WI38 (cell line): Measurements from ENCODE around the gene MRPS35.

Source experiments
- H3K4me3 ChIP-seq: 2 replicates; pipeline ENCODE4 v1.5.1; 2011; ENCODE audit warnings: low read depth, mild to moderate bottlenecking, control low read depth, low read length
- TF ChIP-seq, protein P1 (sequence below): IDR thresholded peaks from 2 replicates; pipeline ENCODE4 v1.5.1; 2012; ENCODE audit warnings: low read depth, mild to moderate bottlenecking, control low read depth, low read length

The MRPS35 gene

DNA sequence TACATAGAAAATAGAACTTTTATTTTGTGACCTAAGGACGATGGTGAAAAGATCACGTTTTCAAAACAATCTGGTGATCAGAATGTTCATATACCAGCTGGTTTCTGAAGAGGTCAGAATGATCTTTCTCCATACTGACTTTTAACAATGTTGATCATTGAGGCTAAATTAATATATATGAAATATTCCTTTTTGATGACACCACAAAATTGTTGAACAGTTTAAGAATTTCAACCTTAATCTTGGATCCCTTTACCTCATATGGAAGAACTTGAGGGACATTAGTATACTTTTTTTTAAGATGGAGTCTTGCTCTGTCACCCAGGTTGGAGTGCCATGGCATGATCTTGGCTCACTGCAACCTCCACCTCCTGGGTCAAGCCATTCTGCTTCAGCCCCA lies 17.2 kb upstream of the MRPS35 start:
- TF ChIP-seq, protein P1, sequence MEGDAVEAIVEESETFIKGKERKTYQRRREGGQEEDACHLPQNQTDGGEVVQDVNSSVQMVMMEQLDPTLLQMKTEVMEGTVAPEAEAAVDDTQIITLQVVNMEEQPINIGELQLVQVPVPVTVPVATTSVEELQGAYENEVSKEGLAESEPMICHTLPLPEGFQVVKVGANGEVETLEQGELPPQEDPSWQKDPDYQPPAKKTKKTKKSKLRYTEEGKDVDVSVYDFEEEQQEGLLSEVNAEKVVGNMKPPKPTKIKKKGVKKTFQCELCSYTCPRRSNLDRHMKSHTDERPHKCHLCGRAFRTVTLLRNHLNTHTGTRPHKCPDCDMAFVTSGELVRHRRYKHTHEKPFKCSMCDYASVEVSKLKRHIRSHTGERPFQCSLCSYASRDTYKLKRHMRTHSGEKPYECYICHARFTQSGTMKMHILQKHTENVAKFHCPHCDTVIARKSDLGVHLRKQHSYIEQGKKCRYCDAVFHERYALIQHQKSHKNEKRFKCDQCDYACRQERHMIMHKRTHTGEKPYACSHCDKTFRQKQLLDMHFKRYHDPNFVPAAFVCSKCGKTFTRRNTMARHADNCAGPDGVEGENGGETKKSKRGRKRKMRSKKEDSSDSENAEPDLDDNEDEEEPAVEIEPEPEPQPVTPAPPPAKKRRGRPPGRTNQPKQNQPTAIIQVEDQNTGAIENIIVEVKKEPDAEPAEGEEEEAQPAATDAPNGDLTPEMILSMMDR = no peak
- no peak overlapping the region for H3K4me3 ChIP-seq

DNA sequence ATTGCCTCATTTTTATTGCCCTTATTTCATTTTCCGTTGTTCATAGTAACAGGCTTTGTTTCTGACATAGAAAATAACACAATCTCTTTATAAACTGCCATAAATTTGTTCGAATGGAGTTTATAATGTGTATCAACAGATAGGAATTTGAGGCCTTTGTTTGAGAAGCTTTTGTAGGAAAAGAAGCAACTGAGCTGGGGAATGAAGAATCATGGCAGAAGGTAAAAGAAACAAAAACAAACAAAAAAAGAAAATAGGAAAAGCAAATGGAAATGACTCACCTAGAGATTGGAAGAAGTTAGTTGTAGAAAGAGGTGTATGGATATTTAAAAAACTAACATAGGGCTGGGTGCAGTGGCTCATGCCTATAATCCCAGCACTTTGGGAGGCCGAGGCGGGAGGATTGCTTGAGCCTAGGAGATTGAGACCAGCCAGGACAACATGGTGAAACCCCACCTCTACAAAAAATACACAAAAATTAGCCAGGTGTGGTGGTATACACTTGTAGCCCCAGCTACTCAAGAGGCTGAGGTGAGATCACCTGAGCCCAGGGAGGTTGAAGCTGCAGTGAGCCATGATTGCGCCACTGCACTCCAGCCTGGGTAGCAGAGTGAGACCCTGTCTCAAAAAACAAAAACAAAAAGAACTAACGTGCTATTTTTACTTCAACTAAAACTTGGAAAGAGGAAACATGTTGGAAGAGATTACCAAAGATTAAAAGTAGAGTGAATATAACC lies 14.9 kb upstream of the MRPS35 start:
- TF ChIP-seq, protein P1 = no peak
- no peak overlapping the region for H3K4me3 ChIP-seq

DNA sequence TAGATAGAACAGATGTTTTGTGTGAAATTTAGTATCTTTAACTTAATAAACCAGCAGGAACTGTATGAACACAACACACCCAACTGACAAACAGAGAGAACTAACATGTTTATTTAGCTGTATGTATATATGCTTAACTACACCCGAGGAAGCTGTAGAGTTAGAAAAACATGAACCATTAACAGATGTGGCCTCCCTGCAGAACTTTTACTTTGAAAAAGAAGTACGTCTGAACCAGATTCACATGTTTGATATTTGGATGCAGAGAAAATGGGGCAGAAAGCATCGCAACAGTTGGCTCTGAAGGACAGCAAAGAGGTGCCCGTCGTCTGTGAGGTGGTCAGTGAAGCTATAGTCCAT lies 14.4 kb upstream of the MRPS35 start, which contains the start of gene REP15:
Gene REP15, plus strand, starts transcription at position 155 of the 360 bp plus-strand sequence. Its CDS starts 116 bp downstream, at position 271.
- no peak within 1 kb of the TSS for H3K4me3 ChIP-seq
- TF ChIP-seq, protein P1 = no peak

DNA sequence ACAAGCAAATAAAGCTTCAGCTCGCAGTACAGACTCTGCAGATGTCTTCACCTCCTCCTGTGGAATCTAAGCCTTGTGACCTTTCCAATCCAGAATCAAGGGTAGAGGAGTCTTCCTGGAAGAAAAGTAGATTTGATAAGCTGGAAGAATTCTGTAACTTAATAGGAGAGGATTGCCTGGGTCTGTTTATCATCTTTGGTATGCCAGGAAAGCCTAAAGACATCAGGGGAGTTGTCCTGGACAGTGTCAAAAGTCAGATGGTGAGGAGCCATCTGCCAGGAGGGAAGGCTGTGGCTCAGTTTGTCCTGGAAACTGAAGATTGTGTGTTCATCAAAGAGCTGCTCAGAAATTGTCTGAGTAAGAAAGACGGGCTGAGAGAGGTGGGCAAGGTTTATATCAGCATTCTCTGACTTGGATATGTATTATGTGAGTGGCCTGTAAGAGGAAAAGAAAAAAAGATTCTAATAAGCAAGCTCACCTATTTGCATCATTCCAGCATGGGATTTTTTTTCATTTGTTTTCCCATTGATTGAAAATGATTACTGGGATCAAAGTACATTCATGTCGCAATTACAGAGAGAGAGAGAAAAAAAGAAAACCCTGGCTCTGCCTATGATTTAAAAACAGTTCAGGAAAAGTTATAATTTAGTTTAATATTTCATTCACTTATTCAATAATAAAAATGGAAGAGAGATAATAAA lies 13.6 kb upstream of the MRPS35 start:
- H3K4me3 ChIP-seq = no peak overlapping the region
- TF ChIP-seq, protein P1 = no peak

DNA sequence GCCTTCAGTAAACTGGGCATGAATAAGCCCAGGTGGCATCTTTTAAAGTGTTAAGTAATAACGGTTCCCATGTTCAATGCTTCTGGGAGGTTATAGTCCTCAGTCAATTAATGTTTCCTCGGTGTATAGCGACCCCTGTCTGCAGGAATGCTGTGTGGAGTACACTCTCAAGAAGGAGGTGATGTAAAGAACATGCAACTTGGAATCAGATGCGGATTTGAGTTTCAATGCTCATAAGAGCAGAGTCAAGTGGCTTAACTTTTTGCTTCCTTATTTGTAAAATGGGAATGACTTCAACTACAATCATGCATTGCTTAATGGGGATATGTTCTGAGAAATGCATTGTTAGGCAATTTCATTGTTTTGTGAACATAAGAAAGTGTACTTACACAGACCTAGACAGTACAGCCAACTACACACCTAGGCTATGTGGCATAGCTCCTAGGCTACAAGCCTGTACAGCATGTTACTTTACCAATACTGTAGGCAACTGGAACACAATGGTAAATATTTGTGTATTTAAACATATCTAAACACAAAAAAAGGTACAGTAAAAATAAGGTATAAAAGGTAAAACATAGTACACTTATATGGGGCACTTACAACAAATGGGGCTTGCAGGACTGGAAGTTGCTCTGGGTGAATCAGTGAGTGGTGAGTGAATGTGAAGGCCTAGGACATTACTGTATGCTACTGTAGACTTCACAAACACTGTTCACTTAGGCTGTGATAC lies 6.7 kb upstream of the MRPS35 start:
- H3K4me3 ChIP-seq = no peak overlapping the region
- TF ChIP-seq, protein P1 = peak; percentile 72

DNA sequence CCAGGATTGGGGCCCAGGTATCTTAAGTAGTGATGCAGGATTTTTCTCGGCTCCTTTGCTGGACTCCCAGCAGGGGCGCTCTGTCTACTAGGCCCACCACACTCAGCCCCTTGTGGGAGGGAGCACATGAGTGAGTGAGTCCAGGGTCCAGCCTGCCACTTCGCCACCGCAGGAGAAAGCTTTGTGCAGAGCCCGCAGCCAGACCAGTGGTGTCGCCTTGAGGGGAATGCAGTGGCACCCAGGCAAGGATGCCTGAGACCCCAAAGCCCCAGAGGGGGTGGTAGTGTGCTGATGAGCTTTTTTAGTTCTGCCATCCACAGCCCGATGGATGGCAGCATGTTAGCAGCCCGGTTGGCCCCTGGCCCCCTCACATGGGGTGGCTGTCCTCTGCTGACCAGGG lies 5.4 kb upstream of the MRPS35 start:
- TF ChIP-seq, protein P1 = no peak

More for the DNA sequence above, 5.4 kb upstream of the MRPS35 start:
- H3K4me3 ChIP-seq = no peak overlapping the region
